CD1c-positive myeloid dendritic cell (primary cell): Measurements from ENCODE around the gene PHTF2.

Experiments
- DNase-seq: peaks from one replicate; pipeline ENCODE4 v3.0.0-alpha.2; 2016; ENCODE audit errors: extremely low spot score

PHTF2 gene

GRCh38 chr7:77931841-77932240 is 133.3 kb downstream of the PHTF2 start:
- DNase-seq: no peak

GRCh38 chr7:77933394-77933793 is 134.8 kb downstream of the PHTF2 start:
- DNase-seq: peak; percentile 53

- DNase-seq: peak; percentile 16
These were observed 137.2 kb downstream of the PHTF2 start for GRCh38 chr7:77935652-77936348.

- peak; percentile 33 for DNase-seq
These were observed 142.1 kb downstream of the PHTF2 start for GRCh38 chr7:77940647-77941046.

GRCh38 chr7:77942431-77942830 is 143.9 kb downstream of the PHTF2 start:
- DNase-seq: no peak

- no peak for DNase-seq
These were observed 145.9 kb downstream of the PHTF2 start for GRCh38 chr7:77944183-77945182.

- no peak for DNase-seq
These were observed 152.0 kb downstream of the PHTF2 start for GRCh38 chr7:77950548-77950947.

- no peak for DNase-seq
These were observed 156.4 kb downstream of the PHTF2 start for GRCh38 chr7:77954773-77955555.

- DNase-seq: no peak
These were observed 159.9 kb downstream of the PHTF2 start for GRCh38 chr7:77958436-77958835.

GRCh38 chr7:77959080-77959479 is 160.5 kb downstream of the PHTF2 start:
- no peak for DNase-seq

- DNase-seq: no peak
These were observed 161.8 kb downstream of the PHTF2 start for GRCh38 chr7:77960336-77960735.

GRCh38 chr7:77967429-77967828 is 168.9 kb downstream of the PHTF2 start:
- DNase-seq: no peak

GRCh38 chr7:77971726-77972125 is 173.2 kb downstream of the PHTF2 start:
- DNase-seq: no peak

- no peak for DNase-seq
These were observed 177.3 kb downstream of the PHTF2 start for GRCh38 chr7:77975672-77976480.

- no peak for DNase-seq
These were observed 180.6 kb downstream of the PHTF2 start for GRCh38 chr7:77979219-77979618.

- no peak for DNase-seq
These were observed 181.6 kb downstream of the PHTF2 start for GRCh38 chr7:77980087-77980713.

GRCh38 chr7:77982926-77983550 is 184.5 kb downstream of the PHTF2 start:
- no peak for DNase-seq

- no peak for DNase-seq
These were observed 185.4 kb downstream of the PHTF2 start for GRCh38 chr7:77983973-77984372.

- DNase-seq: no peak
These were observed 186.8 kb downstream of the PHTF2 start for GRCh38 chr7:77985232-77985973.

GRCh38 chr7:77985974-77986339 is 187.4 kb downstream of the PHTF2 start:
- no peak for DNase-seq
